ENCODE results near the gene RBFOX2. TPM values are rescaled to one million over a fixed set of nuclear protein-coding genes. Genes with fewer than 3 reads are reported as not detected.
"Not testable (repeated sequence)": the region's sequence is repeated elsewhere in the genome, so short reads cannot be mapped to it uniquely, and the experiment has no call there.

The RBFOX2 gene
- total RNA-seq, 2 experiments from 2014 or later: 6.6 to 7.1 TPM

DNA sequence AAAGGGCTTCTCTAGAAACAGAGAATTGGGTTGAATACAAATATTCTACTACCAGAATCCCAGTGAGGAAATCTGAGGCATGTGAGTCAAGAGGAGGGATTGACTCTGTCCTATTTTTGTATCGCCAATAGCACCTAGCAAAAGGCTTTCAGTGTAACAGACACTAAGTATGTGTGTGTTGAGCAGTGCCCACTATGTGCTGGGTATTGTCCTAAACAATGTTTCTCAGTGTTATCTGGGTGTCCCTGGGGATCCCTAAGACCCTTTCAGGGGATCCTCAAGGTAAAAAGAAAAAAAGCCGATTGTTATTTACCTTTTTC lies 21.0 kb upstream of the RBFOX2 start:
- CTCF ChIA-PET: interaction anchor here (1.8 kb wide), 1 partner anchor 16 kb away, joined by 6 read pairs; no protein-coding TSS in a partner anchor
- POLR2A ChIA-PET: no interaction called here

- POLR2A ChIA-PET: no interaction called here
- CTCF ChIA-PET: interaction anchor here (0.7 to 1.8 kb wide), 2 partner anchors 17 to 192 kb away, joined by 3 to 6 read pairs; no protein-coding TSS in a partner anchor
Measured at GRCh38 chr22:36048911-36049677, 20.5 kb upstream of the RBFOX2 start.

DNA sequence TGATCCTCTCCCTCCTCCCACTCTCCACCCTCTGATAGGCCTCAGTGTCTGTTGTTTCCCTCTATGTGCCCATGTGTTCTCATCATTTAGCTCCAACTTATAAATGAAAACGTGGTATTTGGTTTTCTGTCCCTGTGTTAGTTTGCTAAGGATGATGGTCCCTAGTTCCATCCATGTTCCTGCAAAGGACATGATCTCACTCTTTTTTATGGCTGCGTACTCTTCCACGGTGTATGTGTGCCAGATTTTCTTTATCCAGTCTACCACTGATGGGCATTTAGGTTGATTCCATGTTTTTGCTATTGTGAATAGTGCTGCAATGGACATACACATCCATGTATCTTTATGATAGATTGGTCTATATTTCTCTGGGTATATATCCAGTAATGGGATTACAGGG lies 15.9 kb upstream of the RBFOX2 start:
- CTCF ChIA-PET, POLR2A ChIA-PET: not testable (repeated sequence)

GRCh38 chr22:36042240-36042639 lies 13.6 kb upstream of the RBFOX2 start:
- ChIA-PET POLR2A (no interaction called here), CTCF (no interaction called here)

- ChIA-PET CTCF (interaction anchor here (1.7 kb wide), 1 partner anchor 27 kb away, joined by 5 read pairs; no protein-coding TSS in a partner anchor), POLR2A (no interaction called here)
Measured at GRCh38 chr22:36039125-36039524, 10.5 kb upstream of the RBFOX2 start.

- POLR2A ChIA-PET: no interaction called here
- CTCF ChIA-PET: no interaction called here
Measured at GRCh38 chr22:36037102-36037758, 8.6 kb upstream of the RBFOX2 start.

DNA sequence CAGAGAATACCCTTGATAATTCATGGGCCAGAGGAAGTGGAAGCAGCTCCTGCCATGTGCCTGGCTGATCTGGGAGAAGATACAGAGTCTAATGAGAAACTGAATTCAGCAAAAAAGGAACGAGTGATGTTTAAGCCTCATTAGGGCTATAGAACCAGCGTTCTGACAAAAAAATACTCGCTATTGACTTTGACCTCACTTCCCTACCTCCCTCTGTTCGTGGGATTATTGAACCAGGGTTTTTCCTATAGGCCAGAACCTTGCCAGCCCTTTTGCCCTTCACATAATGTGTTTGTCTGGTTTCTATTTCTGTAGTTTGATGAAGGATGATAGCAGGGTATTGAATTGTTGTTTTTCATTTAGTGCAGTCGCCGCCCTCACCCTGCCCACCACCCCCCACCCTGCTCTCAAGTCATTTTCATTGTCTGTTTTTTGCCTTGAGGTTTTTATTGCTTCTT lies 7.6 kb upstream of the RBFOX2 start:
- CTCF ChIA-PET: no interaction called here

GRCh38 chr22:36032611-36033010 lies 4.0 kb upstream of the RBFOX2 start:
- POLR2A ChIA-PET: no interaction called here
- CTCF ChIA-PET: interaction anchor here (1.9 kb wide), 1 partner anchor 33 kb away, joined by 6 read pairs; no protein-coding TSS in a partner anchor

More for the DNA sequence above, 7.6 kb upstream of the RBFOX2 start:
- POLR2A ChIA-PET: no interaction called here

GRCh38 chr22:36029406-36029755 lies 757 bp upstream of the RBFOX2 start:
- ChIA-PET POLR2A (no interaction called here), CTCF (interaction anchor here (0.6 to 2.3 kb wide), 4 partner anchors 12 to 405 kb away, joined by 3 to 7 read pairs (median 3); no protein-coding TSS in a partner anchor)

- ChIA-PET POLR2A (no interaction called here), CTCF (interaction anchor here (1.2 to 2.3 kb wide), 2 partner anchors 37 to 96 kb away, joined by 3 to 7 read pairs; no protein-coding TSS in a partner anchor)
Measured at GRCh38 chr22:36027935-36028645, 534 bp downstream of the RBFOX2 start.

- ChIA-PET CTCF (interaction anchor here (1.4 kb wide), 1 partner anchor 38 kb away, joined by 5 read pairs; no protein-coding TSS in a partner anchor), POLR2A (interaction anchor here (0.6 kb wide), 1 partner anchor 34 kb away, joined by 11 read pairs; no protein-coding TSS in a partner anchor)
Measured at GRCh38 chr22:36027579-36027934, 1.1 kb downstream of the RBFOX2 start.

DNA sequence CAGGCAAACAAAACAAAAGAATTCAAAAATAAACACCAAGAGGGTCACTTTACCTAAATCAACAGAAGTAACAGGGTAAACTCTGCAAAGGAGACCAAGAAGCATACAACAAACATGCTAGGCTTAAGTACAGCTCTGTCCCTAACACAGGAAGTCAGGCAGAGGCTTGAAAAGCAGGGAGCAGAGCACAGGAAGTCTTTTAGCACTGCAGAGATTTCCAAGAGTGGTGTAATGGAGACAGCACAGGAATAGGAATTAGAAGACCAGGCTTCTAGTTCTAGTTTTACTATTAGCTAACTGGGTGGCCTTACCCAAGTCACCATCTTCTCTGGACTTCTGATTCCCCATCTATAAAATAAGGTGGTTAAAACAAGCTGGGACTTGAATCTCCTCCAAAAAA lies 1.9 kb downstream of the RBFOX2 start:
- ChIA-PET POLR2A (no interaction called here), CTCF (interaction anchor here (1.2 to 1.4 kb wide), 2 partner anchors 11 to 39 kb away, joined by 4 to 5 read pairs; no protein-coding TSS in a partner anchor)

GRCh38 chr22:36022697-36023096 lies 5.9 kb downstream of the RBFOX2 start:
- CTCF ChIA-PET: no interaction called here
- POLR2A ChIA-PET: no interaction called here

DNA sequence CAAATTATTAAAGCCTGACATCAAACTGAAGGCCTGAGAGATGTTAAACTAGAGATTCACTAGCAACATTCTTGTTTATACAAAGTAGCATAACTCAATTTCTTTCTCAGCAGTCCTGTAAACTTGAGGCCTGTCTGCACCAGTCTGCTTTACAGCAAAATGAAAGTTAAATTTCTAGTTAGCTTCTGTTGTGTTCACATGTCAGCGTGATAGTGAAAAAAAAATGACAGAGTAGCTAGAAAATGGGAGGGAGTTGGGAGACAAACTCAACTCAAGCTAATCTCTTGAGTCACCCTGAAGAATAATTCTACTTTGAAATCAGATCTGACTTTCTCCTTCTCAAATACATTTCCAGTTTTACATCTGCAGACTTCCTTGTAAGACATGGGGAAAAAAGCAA lies 6.5 kb downstream of the RBFOX2 start:
- POLR2A ChIA-PET: no interaction called here
- CTCF ChIA-PET: no interaction called here

DNA sequence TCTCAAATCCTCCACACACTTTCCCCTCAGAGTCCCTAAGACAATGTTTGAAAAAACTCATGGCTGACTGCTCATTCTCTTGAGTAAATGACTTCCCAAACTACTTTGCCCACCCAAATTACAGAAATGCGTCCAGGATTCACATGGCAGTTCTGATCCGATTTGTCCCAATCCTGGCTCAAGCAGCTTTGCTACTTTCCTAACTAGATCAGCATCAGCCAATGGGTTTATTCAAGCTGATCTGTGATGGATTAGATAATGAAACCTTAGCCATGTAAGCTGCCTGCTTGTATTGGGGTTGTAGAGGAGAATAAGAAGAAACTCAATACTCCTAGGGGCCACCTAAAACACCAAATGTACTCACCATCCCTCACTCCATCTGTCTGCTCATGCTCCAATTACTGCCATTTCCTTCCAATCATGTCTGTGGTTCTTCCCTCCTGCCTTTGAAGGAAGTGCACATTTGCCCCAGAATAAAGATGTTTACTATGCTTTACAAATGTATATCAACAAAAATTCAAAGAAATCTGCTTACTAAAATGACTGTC lies 6.9 kb downstream of the RBFOX2 start:
- CTCF ChIA-PET: no interaction called here
- POLR2A ChIA-PET: interaction anchor here (0.7 kb wide), 1 partner anchor 622 kb away, joined by 5 read pairs; no protein-coding TSS in a partner anchor

- POLR2A ChIA-PET, CTCF ChIA-PET: not testable (repeated sequence)
Measured at GRCh38 chr22:36020865-36021264, 7.8 kb downstream of the RBFOX2 start.

DNA sequence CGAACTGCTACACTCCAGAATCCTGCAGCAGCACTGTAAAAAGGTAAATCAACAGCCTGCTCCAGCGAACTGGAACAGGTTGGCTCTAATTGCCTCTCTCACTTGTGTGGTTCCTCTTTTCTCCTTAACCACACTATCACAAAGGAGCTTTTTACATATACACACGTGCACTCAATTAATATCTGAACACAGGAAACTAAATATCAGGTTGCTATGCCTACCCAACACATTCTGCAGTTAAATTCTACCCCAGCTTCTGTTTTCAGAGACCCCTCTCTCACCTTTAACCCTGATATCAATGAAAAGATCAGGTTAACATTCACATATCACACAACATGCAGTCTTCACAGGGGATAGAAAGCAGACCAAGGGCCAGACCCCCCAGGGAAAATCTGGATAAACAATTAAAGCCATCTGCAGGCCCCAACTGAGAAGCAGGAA lies 11.0 kb downstream of the RBFOX2 start:
- CTCF ChIA-PET: interaction anchor here (0.6 to 1.3 kb wide), 3 partner anchors 12 to 287 kb away, joined by 3 read pairs; no protein-coding TSS in a partner anchor
- POLR2A ChIA-PET: no interaction called here

GRCh38 chr22:36016684-36017083 lies 11.9 kb downstream of the RBFOX2 start:
- ChIA-PET CTCF (interaction anchor here (2.1 kb wide), 1 partner anchor 10 kb away, joined by 4 read pairs; no protein-coding TSS in a partner anchor), POLR2A (no interaction called here)

DNA sequence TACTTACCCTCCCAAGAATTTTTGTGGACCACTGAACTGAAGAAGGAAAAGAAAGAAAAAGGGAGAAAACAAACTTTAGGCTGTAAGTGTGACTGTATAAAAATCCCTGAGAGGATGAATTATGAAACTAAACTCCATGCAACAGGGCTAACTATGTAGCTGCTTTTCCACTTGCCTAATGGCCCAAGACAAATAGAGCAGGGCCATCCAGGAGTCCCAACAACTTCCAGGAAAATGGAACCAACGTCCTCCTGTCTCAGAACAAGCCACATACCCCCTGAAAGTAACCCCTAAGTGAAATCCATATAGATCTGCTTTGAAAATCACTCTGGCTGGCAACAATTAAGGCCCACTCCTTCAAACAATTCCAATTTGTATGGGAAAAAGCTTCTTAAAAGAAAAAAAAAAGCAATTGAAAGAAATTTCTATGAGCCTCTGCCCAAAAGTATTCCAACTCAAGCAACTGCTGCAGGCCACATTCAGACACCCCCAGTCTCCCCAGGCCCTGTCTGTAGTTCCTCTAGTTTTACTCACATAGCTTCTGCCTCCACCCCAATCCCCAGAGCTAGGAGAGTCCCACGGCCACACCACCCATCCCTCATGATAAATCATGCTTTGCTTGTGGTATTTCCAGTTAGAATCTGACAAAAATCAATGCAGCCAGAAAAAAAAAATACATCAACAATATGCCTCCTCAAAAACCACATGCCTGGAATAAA lies 12.7 kb downstream of the RBFOX2 start:
- CTCF ChIA-PET: interaction anchor here (2.1 kb wide), 1 partner anchor 10 kb away, joined by 4 read pairs; no protein-coding TSS in a partner anchor
- POLR2A ChIA-PET: no interaction called here
